ENCODE results near the gene TNFAIP8L2.

Gene TNFAIP8L2

GRCh38 chr1:151156515-151156819, at the start of gene TNFAIP8L2:
Gene TNFAIP8L2 (plus strand): TSS chr1:151156649. CDS start chr1:151158698, 2,049 bp downstream.
- peak; percentile 55 to 57 for DNase-seq (ENCODE audit: low read depth in 2 of 2, low spot score in 1 of 2)

GRCh38 chr1:151106894-151107293, 49.6 kb upstream of the TNFAIP8L2 start:
- no peak for DNase-seq (ENCODE audit: low read depth in 2 of 2, low spot score in 1 of 2)

GRCh38 chr1:151108331-151108730, 48.1 kb upstream of the TNFAIP8L2 start:
- DNase-seq (ENCODE audit: low read depth in 2 of 2, low spot score in 1 of 2), result no peak

- DNase-seq (ENCODE audit: low read depth in 2 of 2, low spot score in 1 of 2), result no peak
Measured at GRCh38 chr1:151113877-151114276, 42.6 kb upstream of the TNFAIP8L2 start.

GRCh38 chr1:151124763-151125403, 31.6 kb upstream of the TNFAIP8L2 start:
- DNase-seq (ENCODE audit: low read depth in 2 of 2, low spot score in 1 of 2), result no peak

GRCh38 chr1:151128800-151129199, 27.6 kb upstream of the TNFAIP8L2 start:
- DNase-seq (ENCODE audit: low read depth in 2 of 2, low spot score in 1 of 2), result no peak

GRCh38 chr1:151130987-151131586, 25.4 kb upstream of the TNFAIP8L2 start:
- DNase-seq (ENCODE audit: low read depth in 2 of 2, low spot score in 1 of 2), result peak; percentile 45 to 71

GRCh38 chr1:151131701-151132334, 24.6 kb upstream of the TNFAIP8L2 start:
- DNase-seq (ENCODE audit: low read depth in 2 of 2, low spot score in 1 of 2), result no peak

GRCh38 chr1:151132335-151133017, 24.0 kb upstream of the TNFAIP8L2 start:
- DNase-seq (ENCODE audit: low read depth in 2 of 2, low spot score in 1 of 2), result no peak

GRCh38 chr1:151133018-151133806, 23.2 kb upstream of the TNFAIP8L2 start:
- no peak for DNase-seq (ENCODE audit: low read depth in 2 of 2, low spot score in 1 of 2)

GRCh38 chr1:151134396-151134795, 22.1 kb upstream of the TNFAIP8L2 start:
- DNase-seq (ENCODE audit: low read depth in 2 of 2, low spot score in 1 of 2), result no peak

GRCh38 chr1:151134991-151135390, 21.5 kb upstream of the TNFAIP8L2 start:
- no peak for DNase-seq (ENCODE audit: low read depth in 2 of 2, low spot score in 1 of 2)

GRCh38 chr1:151135433-151136385, 20.7 kb upstream of the TNFAIP8L2 start:
- DNase-seq (ENCODE audit: low read depth in 2 of 2, low spot score in 1 of 2), result no peak

- DNase-seq (ENCODE audit: low read depth in 2 of 2, low spot score in 1 of 2), result no peak
Measured at GRCh38 chr1:151137789-151138188, 18.7 kb upstream of the TNFAIP8L2 start.

GRCh38 chr1:151142411-151143056, 13.9 kb upstream of the TNFAIP8L2 start:
- no peak for DNase-seq (ENCODE audit: low read depth in 2 of 2, low spot score in 1 of 2)

GRCh38 chr1:151143057-151143435, 13.4 kb upstream of the TNFAIP8L2 start:
- no peak for DNase-seq (ENCODE audit: low read depth in 2 of 2, low spot score in 1 of 2)

GRCh38 chr1:151143986-151144385, 12.5 kb upstream of the TNFAIP8L2 start:
- no peak for DNase-seq (ENCODE audit: low read depth in 2 of 2, low spot score in 1 of 2)

GRCh38 chr1:151144474-151145303, 11.8 kb upstream of the TNFAIP8L2 start:
- DNase-seq (ENCODE audit: low read depth in 2 of 2, low spot score in 1 of 2), result no peak
